Muscle of arm (tissue), 12 donors: ENCODE results near the gene FABP7. TPM values are rescaled to one million over a fixed set of nuclear protein-coding genes. Genes with fewer than 3 reads are reported as not detected.

Source experiments
- DNase-seq: peaks from one replicate; pipeline ENCODE4 v3.0.0-alpha.2; 2013
- polyA plus RNA-seq, 12 donors: library from polyadenylated mRNA; unstranded; fragments of 120-200 nt; gene quantifications; one replicate each; pipeline ENCODE4 v1.2.1, GENCODE V29; 2013; ENCODE audit not compliant: insufficient read length in 12 of 12

FABP7 gene
- polyA plus RNA-seq, 12 donors = 0.42 to 18.0 (median 2.9) TPM; not detected in 1

DNA sequence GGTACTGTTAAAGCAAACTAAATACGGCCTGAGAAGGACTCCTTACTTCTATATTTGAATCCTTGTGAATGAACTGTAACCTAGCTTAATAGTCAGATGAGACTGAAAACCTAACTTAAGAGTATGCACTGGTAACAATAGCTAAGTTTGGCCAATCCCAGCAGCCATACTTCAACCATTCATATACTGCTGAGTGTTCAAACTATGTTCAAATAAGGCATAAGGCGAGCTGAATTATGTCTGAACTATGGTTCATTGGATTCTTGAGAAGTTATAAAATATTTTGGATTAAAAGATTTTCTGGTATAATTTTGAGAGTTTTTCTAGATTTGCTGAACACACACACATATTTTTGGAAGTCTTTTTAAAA, 11.8 kb downstream of the FABP7 start:
- no peak for DNase-seq

DNA sequence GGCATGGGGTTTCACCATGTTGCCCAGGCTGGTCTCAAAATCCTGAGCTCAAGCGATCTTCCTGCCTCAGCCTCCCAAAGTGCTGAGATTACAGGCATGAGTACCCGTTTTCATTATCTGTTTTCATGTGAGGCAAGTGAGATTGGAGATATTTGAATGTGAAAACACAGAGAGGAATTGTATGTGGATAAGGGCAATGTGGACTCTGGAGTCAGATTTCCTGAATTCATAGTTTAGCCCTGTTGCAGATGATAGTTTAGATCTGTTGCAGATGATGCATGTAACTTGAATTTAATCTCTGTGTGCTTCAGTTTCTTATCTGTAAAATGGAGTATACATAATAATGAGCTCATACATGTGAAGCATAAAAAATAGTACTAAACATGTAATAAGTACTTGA, 13.2 kb downstream of the FABP7 start:
- no peak for DNase-seq

- DNase-seq = no peak
Measured at GRCh38 chr6:122797537-122797936, 18.0 kb downstream of the FABP7 start.

GRCh38 chr6:122798099-122798641, 18.7 kb downstream of the FABP7 start:
- no peak for DNase-seq

- no peak for DNase-seq
Measured at GRCh38 chr6:122799140-122799745, 19.7 kb downstream of the FABP7 start.

GRCh38 chr6:122799916-122800686, 20.6 kb downstream of the FABP7 start:
- DNase-seq = no peak

- no peak for DNase-seq
Measured at GRCh38 chr6:122800906-122801305, 21.4 kb downstream of the FABP7 start.

DNA sequence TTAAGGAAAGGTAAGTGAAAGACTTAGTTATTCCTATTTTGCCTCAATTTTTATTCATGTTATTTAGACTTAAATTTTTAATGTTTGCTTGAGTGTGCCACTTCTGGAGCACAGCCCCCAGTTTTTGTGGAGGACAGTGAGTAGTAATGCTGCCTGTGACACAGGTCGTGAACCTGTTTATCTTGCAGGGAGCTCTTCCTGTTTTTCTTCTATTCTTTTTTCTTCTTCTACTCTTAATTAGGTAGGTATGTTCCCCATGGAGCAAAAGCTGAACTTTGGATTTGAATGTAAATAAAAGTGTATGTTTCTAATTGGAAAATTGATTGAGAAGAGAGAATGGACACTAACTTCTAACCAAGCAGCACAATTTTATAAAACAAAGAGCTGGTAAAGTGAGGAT, 21.9 kb downstream of the FABP7 start:
- no peak for DNase-seq

DNA sequence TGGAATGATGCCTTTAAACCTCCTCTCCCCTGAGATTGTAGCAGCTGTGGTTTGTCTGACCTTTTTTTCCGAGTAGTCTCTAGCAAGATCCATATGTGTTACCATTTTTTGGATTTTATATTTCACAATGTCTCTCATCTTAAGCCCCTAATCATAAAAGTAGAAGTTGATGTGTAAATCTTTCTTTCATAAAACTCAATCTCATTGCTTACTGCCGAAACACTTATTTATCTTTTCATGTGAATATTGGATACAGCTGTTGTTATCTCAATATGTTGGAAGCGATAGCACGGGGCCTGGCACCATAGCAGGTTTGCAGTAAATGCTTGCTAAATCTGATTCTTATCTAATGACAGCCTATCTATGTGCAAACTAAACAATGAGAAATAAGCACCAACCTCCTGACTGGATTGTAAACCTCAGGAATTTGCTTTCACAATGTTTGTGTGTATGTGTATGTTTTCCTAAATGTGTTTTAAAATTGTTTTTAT, 23.7 kb downstream of the FABP7 start:
- no peak for DNase-seq

DNA sequence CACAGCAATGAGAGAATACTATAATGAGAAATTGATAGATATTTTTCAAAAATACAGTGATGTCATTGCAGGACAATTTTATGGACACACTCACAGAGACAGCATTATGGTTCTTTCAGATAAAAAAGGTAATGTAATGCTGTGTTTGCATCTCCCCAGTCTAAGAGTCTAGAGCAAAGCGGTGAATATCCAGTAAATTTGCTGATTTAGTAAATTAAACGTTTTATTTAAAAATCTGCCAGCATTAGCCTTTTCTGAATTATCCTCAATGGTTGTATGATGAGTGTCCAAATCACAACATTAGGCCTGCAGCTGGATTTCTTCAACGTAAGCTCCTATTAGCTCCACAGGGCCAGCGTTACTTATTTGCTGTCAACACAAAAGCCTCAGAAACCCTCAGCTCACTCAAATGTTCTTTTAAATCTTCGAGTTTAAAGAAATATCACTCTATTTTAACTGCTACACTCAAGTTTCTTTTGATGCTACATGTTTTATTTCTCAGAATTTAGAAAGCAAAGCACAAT, 25.5 kb downstream of the FABP7 start:
- no peak for DNase-seq

DNA sequence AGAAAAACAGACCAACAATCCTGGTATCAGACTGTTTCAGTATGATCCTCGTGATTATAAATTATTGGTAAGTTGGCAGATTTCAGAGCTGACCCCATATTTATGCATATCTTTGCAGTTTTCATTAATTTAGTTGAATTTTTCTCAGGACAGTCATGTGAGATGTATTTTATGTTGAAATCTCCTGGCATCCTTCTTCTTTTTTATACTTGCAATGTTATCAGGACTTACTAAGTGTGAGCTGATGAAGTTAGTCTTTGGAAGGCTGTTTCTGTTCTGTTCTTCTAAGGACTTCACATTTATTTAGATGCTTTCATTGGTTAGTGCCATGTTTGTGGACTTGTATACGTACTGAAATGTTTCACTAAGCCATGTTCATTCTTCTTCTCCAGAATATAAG, 26.8 kb downstream of the FABP7 start:
- DNase-seq = no peak

- DNase-seq = no peak
Measured at GRCh38 chr6:122808121-122808885, 28.8 kb downstream of the FABP7 start.

DNA sequence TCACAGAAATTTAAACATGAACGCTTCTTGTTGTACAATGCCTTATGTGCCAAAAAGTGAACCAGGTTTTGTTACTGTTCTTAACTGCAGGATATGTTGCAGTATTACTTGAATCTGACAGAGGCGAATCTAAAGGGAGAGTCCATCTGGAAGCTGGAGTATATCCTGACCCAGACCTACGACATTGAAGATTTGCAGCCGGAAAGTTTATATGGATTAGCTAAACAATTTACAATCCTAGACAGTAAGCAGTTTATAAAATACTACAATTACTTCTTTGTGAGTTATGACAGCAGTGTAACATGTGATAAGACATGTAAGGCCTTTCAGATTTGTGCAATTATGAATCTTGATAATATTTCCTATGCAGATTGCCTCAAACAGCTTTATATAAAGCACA, 29.5 kb downstream of the FABP7 start:
- DNase-seq = no peak

DNA sequence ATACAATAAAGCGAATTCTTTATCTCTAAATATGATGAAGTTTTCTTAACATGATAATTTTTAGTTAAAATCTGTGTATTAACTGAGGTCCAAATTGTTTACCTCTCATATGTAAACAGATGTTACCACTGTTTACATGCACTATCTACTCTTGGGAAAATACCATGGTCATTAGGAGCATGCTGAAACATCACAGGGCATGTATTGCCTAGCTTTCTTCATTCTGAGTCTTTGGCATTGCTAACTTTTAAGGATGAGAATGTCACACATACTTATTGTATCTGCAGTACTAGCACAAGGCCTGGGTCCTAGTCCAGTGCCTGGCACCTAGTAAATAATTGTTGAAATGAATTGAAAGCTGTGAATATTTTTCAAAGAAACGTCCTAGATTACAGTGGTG, 30.2 kb downstream of the FABP7 start:
- DNase-seq = no peak

GRCh38 chr6:122810189-122810588, 30.7 kb downstream of the FABP7 start:
- DNase-seq = no peak

DNA sequence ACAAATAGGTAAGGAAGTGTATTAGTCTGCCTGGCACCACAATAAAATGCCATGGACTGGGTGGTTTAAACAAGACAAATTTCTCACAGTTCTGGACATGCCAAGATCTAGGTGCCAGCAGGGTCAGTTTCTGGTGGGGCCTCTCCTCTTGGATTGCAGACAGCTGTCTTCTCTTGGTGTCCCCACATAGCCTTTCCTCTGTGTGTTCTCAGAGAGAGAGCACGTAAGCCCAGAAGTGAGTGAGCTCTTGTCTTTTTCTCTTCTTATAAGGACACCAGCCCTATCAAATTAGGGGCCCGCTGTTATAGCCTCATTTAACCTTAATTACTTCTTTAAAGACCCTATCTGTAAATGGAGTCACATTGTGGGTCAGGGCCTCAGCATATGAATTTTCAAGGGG, 37.8 kb downstream of the FABP7 start:
- no peak for DNase-seq

DNA sequence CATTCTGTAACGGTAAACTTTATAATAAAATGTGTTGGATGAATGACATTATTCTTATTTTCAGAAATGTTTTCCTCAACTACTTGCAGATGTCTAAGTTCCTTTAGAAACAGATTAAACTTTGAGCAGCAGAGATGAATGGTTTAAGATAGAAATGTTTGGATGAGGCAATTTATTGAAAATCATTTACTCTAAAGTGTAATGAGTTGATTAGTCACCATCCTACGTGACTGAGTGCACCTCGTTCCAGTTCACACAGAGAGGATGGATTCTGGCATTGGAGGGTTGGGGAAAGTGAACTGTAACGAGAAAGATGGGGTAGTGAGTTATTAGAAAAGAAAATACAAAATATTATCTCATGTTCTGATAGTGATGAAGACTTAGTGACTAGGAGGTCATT, 38.2 kb downstream of the FABP7 start:
- DNase-seq = no peak

- DNase-seq = no peak
Measured at GRCh38 chr6:122818866-122819265, 39.4 kb downstream of the FABP7 start.

GRCh38 chr6:122821095-122821494, 41.6 kb downstream of the FABP7 start:
- no peak for DNase-seq

DNA sequence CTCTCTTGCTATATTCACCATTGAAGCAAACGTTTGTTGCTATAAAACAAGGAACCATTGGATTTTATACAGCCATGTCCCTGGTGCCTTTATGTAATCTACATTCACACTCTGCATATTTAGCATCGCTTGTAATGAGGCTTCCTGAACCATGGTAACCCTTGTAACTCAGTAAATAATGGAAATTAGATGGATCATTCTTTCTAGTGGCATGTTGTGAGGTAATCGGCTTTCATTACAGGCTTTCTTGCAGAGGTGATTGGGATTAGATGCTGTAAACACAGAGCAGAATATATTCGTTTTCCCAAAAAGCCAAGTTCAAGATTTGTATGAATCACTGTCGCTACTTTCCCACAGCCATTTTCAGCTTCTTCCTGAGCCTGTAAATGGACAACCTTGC, 45.6 kb downstream of the FABP7 start:
- no peak for DNase-seq

GRCh38 chr6:122829456-122829855, 49.9 kb downstream of the FABP7 start:
- no peak for DNase-seq

GRCh38 chr6:122831511-122831910, 52.0 kb downstream of the FABP7 start:
- DNase-seq = no peak
